IPS-11a (cell line): Measurements from ENCODE around the gene KIAA1549.

Experiments used
- H3K4me3 ChIP-seq: one replicate; pipeline ENCODE4 v1.5.1; 2013; ENCODE audit warnings: low read depth, low read length, control low read depth

Gene KIAA1549

DNA sequence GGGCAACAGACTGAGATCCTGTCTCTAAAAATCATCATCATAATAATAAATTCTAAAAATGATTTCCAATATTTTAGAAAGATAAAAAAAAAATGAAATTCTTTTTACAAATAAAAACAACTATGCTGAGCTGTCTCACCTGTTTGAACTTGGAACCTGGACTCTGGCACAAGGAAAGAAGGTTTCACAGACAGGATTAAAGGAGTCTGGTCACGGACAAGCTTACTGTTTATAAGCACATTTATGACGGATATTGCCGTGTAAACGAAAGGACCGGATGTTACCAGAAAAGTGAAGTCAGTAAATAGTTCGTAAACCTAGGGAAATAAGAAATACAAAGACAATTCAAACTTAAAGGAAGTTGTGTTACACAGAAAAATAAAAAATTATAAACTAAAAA, 70.2 kb downstream of the KIAA1549 start:
- no peak overlapping the region for H3K4me3 ChIP-seq

DNA sequence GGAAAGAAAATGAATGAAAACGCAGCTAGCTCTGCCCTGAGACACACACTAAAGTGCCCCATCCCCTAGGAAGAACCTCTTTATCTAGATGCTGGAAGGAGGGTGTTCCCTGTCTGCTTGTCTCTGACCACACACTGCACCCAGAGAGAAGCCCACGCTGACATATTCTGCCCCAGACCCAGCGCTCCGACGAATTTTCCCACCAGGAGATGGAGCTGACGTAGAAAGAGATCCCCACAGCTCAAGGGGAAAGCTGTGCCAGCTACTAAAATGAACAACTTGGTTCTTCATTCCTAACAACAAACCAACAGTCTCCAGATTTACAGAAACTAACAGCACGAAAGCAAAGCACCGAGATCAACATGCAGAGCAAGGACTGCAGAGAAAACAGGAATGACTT, 73.3 kb downstream of the KIAA1549 start:
- H3K4me3 ChIP-seq, result no peak overlapping the region

GRCh38 chr7:138907201-138907847, 73.9 kb downstream of the KIAA1549 start:
- no peak overlapping the region for H3K4me3 ChIP-seq

DNA sequence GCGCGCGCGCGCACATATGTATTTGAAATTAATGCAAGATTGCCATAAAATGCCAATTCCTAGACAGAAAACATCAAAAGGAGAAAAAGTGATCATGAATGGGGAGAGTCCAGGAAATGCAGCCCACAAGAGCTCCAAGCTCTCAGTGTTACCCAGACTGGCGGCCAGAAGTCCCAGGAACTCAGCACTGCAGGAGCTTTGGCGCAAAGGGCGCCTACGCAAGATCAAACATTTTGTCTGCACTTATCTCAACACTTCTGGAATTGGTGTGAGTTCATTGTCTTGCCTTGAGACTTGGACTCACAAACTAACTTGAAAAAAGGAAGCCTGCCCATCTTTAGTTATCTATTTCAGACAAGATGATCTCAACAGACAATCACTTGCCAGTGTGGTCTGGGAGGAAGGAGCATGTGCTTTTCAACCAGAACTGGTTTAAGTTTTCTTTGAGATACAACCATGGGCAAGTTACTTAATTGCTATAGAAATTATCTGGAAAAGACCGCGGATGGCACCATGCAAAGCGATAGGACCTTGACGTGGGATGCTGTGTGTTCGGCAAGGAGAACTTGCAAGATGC, 77.2 kb downstream of the KIAA1549 start:
- no peak overlapping the region for H3K4me3 ChIP-seq

GRCh38 chr7:138903186-138903820, 77.9 kb downstream of the KIAA1549 start:
- H3K4me3 ChIP-seq, result no peak overlapping the region

DNA sequence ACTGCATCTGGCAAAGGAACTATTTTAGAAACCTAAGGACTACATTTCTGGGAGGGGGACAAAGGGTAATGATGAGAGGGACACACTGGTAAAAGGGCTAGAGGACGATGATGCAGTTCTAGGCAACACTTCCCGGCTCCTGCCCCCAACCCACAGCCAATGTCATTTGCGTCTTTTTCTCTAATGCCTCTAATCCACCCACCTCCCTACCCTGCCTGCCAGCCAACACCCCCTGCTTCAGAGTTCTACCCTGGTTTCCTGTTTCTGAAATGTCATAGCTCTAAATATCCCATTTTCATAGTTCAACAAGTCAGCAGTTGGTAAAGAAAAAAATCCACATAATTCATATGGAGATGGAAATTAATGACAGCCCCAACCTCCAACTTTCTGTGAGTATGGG, 79.0 kb downstream of the KIAA1549 start:
- H3K4me3 ChIP-seq, result no peak overlapping the region

GRCh38 chr7:138900035-138900828, 81.0 kb downstream of the KIAA1549 start:
- no peak overlapping the region for H3K4me3 ChIP-seq

DNA sequence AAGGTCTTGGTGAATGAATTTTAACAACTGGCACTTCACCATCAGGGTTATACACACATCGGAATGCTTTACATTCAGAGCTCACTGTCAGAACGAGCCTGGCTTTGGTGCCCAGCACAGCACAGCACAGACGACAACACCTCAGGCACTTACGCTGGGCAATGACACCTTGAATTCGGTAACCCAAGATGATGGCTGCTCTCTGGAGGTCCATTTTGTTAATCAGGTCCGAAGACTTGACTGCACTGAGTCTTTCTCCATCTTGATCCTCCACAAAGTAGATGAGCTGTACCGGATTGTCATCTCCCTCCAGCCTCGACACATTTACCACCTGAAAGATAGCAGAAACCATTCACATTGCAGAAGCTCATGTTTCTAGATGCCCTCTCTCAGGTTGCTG, 82.4 kb downstream of the KIAA1549 start:
- H3K4me3 ChIP-seq, result no peak overlapping the region

- H3K4me3 ChIP-seq, result no peak overlapping the region
Observed at GRCh38 chr7:138898255-138898654, 82.9 kb downstream of the KIAA1549 start.

DNA sequence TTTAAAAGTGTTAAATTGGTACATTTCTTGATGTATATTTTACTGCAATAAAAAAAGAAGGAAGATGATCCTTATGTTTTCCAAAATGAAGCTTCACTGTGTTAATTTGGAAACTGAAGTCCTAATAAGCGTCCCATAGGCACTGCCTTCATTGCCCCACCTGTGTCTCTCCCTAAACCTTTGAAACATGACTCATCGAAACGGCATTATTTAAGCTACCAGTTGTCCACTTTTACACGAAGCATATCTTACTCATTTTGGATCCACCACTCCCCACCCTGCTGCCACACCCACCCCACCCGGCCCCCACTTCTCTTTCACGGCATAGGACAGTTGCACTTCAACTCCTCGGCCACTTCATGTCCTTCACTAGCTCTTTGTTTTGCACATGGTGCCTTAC, 85.5 kb downstream of the KIAA1549 start:
- no peak overlapping the region for H3K4me3 ChIP-seq

DNA sequence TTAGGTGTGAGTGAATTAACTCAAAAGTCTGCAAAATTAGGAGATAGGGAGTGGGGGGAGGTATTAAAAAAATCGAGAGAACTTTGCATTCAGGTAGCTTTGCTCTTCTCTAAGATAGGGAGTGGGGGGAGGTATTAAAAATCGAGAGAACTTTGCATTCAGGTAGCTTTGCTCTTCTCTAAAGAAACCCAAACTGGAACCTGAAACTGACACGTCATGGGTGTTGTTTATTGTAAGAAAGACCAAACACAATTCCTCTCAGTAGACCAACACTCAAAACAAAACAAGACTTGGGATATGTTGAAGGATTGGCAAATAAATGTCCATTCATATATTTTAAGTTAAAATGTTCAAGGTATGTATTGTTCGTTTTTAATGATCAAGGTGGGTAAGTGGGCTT, 87.9 kb downstream of the KIAA1549 start:
- no peak overlapping the region for H3K4me3 ChIP-seq

GRCh38 chr7:138892812-138893211, 88.4 kb downstream of the KIAA1549 start:
- H3K4me3 ChIP-seq, result no peak overlapping the region

GRCh38 chr7:138892006-138892630, 89.1 kb downstream of the KIAA1549 start:
- no peak overlapping the region for H3K4me3 ChIP-seq

- no peak overlapping the region for H3K4me3 ChIP-seq
Observed at GRCh38 chr7:138891446-138891810, 89.8 kb downstream of the KIAA1549 start.

DNA sequence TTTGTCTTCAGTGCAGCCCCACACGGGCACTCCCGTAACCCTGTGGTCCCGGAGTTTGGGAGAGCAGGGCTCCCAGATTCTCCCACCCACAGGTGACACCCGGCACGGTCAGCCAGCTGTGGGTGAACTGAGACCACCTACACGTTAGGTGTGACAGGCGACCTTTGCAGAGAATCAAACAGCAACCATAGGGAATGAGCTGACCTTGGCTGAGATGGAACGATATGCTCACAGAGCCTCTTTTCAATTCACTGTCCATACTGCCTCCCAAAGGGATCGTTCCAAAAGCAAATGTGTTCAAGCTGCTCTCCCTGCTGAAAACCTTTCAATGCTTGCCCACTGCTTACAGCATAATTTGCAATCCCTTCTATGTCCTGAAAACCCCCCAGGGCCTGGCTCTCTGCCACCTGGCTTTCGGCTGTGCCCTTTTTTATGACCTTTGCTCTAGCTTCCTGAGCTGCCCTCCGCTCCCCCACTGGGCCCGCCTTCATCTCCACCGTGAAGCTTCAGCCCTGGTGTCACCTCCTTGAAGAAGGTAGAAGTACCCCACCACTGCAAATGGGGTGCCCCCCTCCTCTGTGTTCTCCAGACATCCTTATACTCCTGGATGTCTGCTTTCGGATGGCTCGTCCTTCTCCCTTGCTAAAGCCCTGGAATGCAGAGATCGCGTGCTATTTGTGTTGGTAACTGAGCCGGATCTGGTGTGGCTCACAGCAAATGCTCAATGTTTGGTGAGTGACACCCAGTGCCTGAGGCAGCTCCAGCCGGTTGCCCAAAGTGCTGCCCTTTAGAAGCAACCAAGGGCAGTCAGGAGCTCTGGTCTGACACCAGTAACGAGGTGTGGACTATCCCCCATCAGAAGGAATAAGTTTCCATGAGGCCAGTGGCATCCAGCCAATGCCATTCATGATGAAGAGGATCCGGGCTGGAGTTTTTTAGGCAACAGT, 90.4 kb downstream of the KIAA1549 start:
- no peak overlapping the region for H3K4me3 ChIP-seq

DNA sequence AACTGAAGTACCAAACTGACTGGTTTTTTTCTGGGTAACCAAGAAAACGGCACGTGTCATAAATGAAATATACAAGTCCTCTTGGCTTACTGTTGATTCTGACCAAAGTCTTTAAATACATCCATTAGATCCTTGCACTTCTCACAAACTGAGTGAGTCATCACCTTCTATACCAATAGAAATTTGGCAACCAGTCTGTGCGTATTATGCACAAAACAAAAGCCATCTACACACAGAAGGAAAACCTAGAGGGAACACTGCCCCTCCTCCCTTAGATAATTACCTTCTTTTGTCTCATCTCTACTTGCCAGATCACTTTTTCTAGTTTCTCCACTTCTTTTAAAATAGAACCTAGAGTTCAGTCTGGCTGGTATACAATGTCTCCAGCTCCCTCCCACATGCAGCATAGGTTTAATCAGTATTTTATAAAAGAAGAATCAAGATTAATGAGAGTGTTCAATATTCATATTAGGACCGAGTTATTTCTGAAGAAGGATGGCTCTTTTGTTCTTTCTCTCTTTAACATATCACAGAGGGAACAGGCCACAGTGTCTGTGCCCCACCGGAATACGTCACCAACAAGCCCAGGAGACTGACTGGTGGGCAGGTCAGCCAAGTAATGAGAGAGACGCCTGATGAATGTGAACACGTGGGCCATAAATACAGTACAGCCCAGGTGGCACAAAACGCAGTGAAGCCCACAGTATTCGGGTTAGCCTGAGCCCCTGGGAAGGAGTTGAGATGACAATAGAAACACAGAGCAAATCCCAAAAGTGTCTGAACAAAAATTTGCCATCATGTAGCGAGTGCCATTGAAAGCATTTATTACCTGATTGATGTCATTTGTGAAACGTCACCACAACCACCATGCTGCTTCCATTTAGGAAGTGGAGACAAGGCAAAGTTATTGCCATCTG, 91.3 kb downstream of the KIAA1549 start:
- no peak overlapping the region for H3K4me3 ChIP-seq

DNA sequence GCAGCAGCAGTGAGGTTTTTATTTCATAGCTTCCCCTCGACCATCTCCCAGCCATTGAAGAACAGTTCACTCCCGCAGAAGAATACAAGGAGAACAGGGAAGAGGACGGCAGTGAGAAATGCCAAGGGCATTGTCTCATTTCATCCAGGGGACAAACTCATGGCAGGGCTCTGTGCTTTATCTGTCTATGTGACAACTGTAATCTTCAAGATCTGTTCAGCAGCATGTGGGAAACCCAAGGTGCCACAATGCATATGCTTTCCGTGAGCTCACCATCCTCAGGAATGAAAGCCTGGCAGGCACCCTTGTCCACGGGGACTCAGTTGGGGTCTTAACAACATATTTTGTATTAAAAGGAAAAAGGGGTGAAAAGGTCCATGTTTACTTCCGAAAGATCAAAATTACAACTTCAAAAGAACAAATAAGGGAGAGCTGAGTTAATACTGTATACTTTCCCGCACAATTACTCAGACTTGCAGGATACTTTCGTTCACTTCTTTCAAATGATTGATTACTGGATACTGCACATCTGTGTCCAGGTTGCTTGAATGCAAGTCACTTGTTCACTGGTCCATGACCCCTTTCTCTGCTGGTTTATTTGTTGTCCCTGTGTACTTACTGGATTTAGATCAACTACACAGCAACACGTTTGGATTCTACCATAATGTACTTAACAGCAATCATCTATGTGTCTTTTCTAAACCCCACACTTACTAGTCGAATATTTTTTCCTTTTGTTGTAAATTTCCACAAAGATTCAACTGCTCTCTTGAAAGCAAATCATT, 93.1 kb downstream of the KIAA1549 start:
- H3K4me3 ChIP-seq, result no peak overlapping the region

DNA sequence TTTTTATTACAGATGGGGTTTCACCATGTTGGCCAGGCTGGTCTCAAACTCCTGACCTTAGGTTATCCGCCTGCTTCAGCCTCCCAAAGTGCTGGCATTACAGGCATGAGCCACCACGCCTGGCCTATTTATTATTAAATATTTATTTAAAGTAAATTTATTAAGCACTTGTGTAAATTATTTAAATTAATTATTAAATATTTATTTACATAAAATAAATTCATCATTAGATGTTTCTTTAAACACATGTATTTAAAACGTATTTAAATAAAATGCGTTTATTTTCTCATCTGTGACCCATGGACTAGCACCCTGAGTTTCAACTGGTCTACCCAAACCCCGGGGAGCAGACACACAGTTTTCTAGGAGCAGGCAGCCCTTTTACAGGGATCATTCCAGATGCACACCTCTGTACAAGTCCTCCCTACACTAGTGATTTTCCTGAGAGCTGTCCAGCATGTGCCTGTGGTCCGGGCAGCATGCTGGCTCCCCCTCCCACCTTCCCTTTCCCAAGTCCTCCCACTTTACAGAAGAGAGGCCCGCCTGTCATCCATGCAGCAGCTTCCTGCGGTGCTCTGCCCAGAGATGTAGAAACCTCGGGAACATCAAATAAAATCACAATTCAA, 94.0 kb downstream of the KIAA1549 start:
- no peak overlapping the region for H3K4me3 ChIP-seq
